ENCODE results near the gene SH2D6. TPM values are rescaled to one million over a fixed set of nuclear protein-coding genes. Genes with fewer than 3 reads are reported as not detected.

SH2D6 gene
- polyA plus RNA-seq, 1 of the 3 experiments (the other 2 are of a cell fraction) = 0.33 TPM

GRCh38 chr2:85423525-85423924 is 5.0 kb downstream of the SH2D6 start:
- WGBS (ENCODE audit: low lambda C conversion rate) = 100% methylated on average over 5 of the region's 5 CpGs
- Histone ChIP-seq H3K9me2 (no peaks in the 10 kb centered on the region), H3K4me2 (no peak overlapping the region), H2AFZ (ENCODE audit: low read depth) (no peak overlapping the region), H4K20me1 (ENCODE audit: insufficient read depth) (no peaks in the 10 kb centered on the region), H3K36me3 (replicated peaks in 1 of 2; ENCODE audit: control insufficient read depth in 1 of 2, insufficient read depth in 2 of 2, low read length in 1 of 2) (no peaks in the 10 kb centered on the region), H3K9me3 (no peaks in the 10 kb centered on the region), H3F3A (replicated peaks; ENCODE audit: insufficient read depth) (no peaks in the 10 kb centered on the region), H3K4me3 (ENCODE audit: low read depth in 2 of 2, low read length in 1 of 2) (no peak overlapping the region), H3K79me2 (ENCODE audit: insufficient read depth) (peaks cover 8% of the 10 kb centered on the region; the same call in 1 of the 2 replicates), H3K9ac (no peak overlapping the region), H3K27ac (ENCODE audit: low read depth in 2 of 2, low read length in 1 of 2) (no peak overlapping the region), H3K4me1 (ENCODE audit: control insufficient read depth in 1 of 2, insufficient read depth in 2 of 2, low read depth in 1 of 2, low read length in 1 of 2) (peaks cover 9 to 19% of the 10 kb centered on the region in 2 experiments; a peak in 1 of 4 replicates), H3K27me3 (ENCODE audit: insufficient read depth) (no peaks in the 10 kb centered on the region)
- ChIA-PET POLR2A (interaction anchor here (1.0 kb wide), 1 partner anchor 115 kb away, joined by 6 read pairs; the partner anchor contains the start of gene MAT2A), CTCF (interaction anchor here (6.3 to 8.0 kb wide), 2 partner anchors 116 to 130 kb away, joined by 146 to 364 read pairs; partner anchors contain the start of genes GGCX and MAT2A)
- no peak for DNase-seq
- TF ChIP-seq YY1 (IDR thresholded peaks at IDR 0.05; ENCODE audit: low read depth) = no peak
- no peak for TF ChIP-seq RCOR1 (IDR thresholded peaks at IDR 0.05; ENCODE audit: low read length)

- Histone ChIP-seq H4K20me1 (ENCODE audit: insufficient read depth) (no peaks in the 10 kb centered on the region), H3K9ac (no peak overlapping the region), H3K4me1 (ENCODE audit: control insufficient read depth in 1 of 2, insufficient read depth in 2 of 2, low read depth in 1 of 2, low read length in 1 of 2) (peaks cover 0 to 19% of the 10 kb centered on the region in 2 experiments; a peak in 1 of 4 replicates), H2AFZ (ENCODE audit: low read depth) (no peak overlapping the region), H3F3A (replicated peaks; ENCODE audit: insufficient read depth) (no peaks in the 10 kb centered on the region), H3K9me2 (no peaks in the 10 kb centered on the region), H3K4me3 (ENCODE audit: low read depth in 2 of 2, low read length in 1 of 2) (no peak overlapping the region), H3K36me3 (replicated peaks in 1 of 2; ENCODE audit: control insufficient read depth in 1 of 2, insufficient read depth in 2 of 2, low read length in 1 of 2) (no peaks in the 10 kb centered on the region), H3K27ac (ENCODE audit: low read depth in 2 of 2, low read length in 1 of 2) (no peak overlapping the region), H3K27me3 (ENCODE audit: insufficient read depth) (no peaks in the 10 kb centered on the region), H3K4me2 (no peak overlapping the region), H3K79me2 (ENCODE audit: insufficient read depth) (no peaks in the 10 kb centered on the region), H3K9me3 (no peaks in the 10 kb centered on the region)
- 60% methylated on average over 1 of the region's 3 CpGs for WGBS (ENCODE audit: low lambda C conversion rate)
- DNase-seq = no peak
- ChIA-PET CTCF (interaction anchor here (8.0 kb wide), 1 partner anchor 128 kb away, joined by 364 read pairs; the partner anchor contains the start of gene GGCX), POLR2A (no interaction called here)
- TF ChIP-seq MAX (IDR thresholded peaks at IDR 0.05; ENCODE audit: low read depth) = no peak
- TF ChIP-seq TCF12 (IDR thresholded peaks at IDR 0.05) = no peak
- no peak for TF ChIP-seq IRF3 (IDR thresholded peaks at IDR 0.05; ENCODE audit: low read depth, low read length)
- no peak for TF ChIP-seq RAD21 (IDR thresholded peaks at IDR 0.05; ENCODE audit: low read length)
These were observed 7.1 kb downstream of the SH2D6 start for GRCh38 chr2:85425588-85425987.

GRCh38 chr2:85427300-85427835 is 8.9 kb downstream of the SH2D6 start:
- DNase-seq = no peak
- ChIA-PET CTCF (interaction anchor here (1.0 to 4.7 kb wide), 5 partner anchors 7 to 133 kb away, joined by 3 to 43 read pairs (median 4); partner anchors contain the start of gene MAT2A), POLR2A (interaction anchor here (1.1 to 4.8 kb wide), 3 partner anchors 100 to 121 kb away, joined by 3 to 54 read pairs (median 4); partner anchors contain the start of genes MAT2A and TGOLN2)
- no peaks in the 10 kb centered on the region for H4K20me1 ChIP-seq (ENCODE audit: insufficient read depth)
- TF ChIP-seq FOXJ3 (CRISPR knock-in tag; IDR thresholded peaks at IDR 0.05) = no peak
- H3K27me3 ChIP-seq (ENCODE audit: insufficient read depth) = no peaks in the 10 kb centered on the region
- no peak overlapping the region for H2AFZ ChIP-seq (ENCODE audit: low read depth)
- H3F3A ChIP-seq (replicated peaks; ENCODE audit: insufficient read depth) = no peaks in the 10 kb centered on the region
- no peaks in the 10 kb centered on the region for H3K79me2 ChIP-seq (ENCODE audit: insufficient read depth)
- peaks cover 0 to 23% of the 10 kb centered on the region in 2 experiments; a peak in 1 of 4 replicates for H3K4me1 ChIP-seq (ENCODE audit: control insufficient read depth in 1 of 2, insufficient read depth in 2 of 2, low read depth in 1 of 2, low read length in 1 of 2)
- no peaks in the 10 kb centered on the region for H3K9me2 ChIP-seq
- 65% methylated on average over 3 of the region's 3 CpGs for WGBS (ENCODE audit: low lambda C conversion rate)
- H3K4me3 ChIP-seq (ENCODE audit: low read depth in 2 of 2, low read length in 1 of 2) = no peak overlapping the region
- no peaks in the 10 kb centered on the region for H3K9me3 ChIP-seq
- H3K36me3 ChIP-seq (replicated peaks in 1 of 2; ENCODE audit: control insufficient read depth in 1 of 2, insufficient read depth in 2 of 2, low read length in 1 of 2) = no peaks in the 10 kb centered on the region
- no peak overlapping the region for H3K4me2 ChIP-seq
- no peak overlapping the region for H3K9ac ChIP-seq
- H3K27ac ChIP-seq (ENCODE audit: low read depth in 2 of 2, low read length in 1 of 2) = no peak overlapping the region

All from SK-N-SH (cell line).